GM13977 (cell line): ENCODE results near the gene PRIM2.
"Not testable (repeated sequence)": the region's sequence is repeated elsewhere in the genome, so short reads cannot be mapped to it uniquely, and the experiment has no call there.

Source experiments
- DNase-seq: peaks from one replicate; pipeline ENCODE4 v3.0.0; 2012; ENCODE audit warnings: low spot score
- CTCF ChIP-seq: IDR thresholded peaks from 2 replicates; pipeline ENCODE4 v1.5.1; 2012; ENCODE audit warnings: mild to moderate bottlenecking, control low read depth; ENCODE audit not compliant: insufficient read depth; ENCODE audit errors: extremely low read depth, missing control alignments
- in situ Hi-C: fragments of 300-500 bp; cut with MboI; formaldehyde crosslinking; loops from one replicate; pipeline ENCODE4 v1.12.0; 2022; ENCODE audit warnings: low sequenced_read_pairs, low pct_unique_long_range_greater_than_20kb, mixed read lengths, inconsistent platforms; ENCODE audit not compliant: unreplicated experiment

Gene PRIM2

GRCh38 chr6:57310817-57311157 is 6.6 kb upstream of the PRIM2 start:
- in situ Hi-C loops: loop anchor here (25.0 kb wide), 3 partner anchors 298 to 948 kb away; no protein-coding TSS in a partner anchor
- TF ChIP-seq CTCF: no peak
- no peak for DNase-seq

- not testable (repeated sequence) for DNase-seq
- in situ Hi-C loops: loop anchor here (25.0 kb wide), 3 partner anchors 299 to 949 kb away; no protein-coding TSS in a partner anchor
These were observed 6.0 kb upstream of the PRIM2 start for GRCh38 chr6:57311300-57312003.

- in situ Hi-C loops: loop anchor here (25.0 kb wide), 3 partner anchors 300 to 950 kb away; no protein-coding TSS in a partner anchor
- no peak for DNase-seq
- TF ChIP-seq CTCF: no peak
These were observed 5.5 kb upstream of the PRIM2 start for GRCh38 chr6:57312004-57312345.

- DNase-seq: no peak
- in situ Hi-C loops: loop anchor here (25.0 kb wide), 3 partner anchors 301 to 951 kb away; no protein-coding TSS in a partner anchor
- no peak for TF ChIP-seq CTCF
These were observed 4.4 kb upstream of the PRIM2 start for GRCh38 chr6:57313009-57313408.

- no peak for TF ChIP-seq CTCF
- DNase-seq: no peak
- in situ Hi-C loops: loop anchor here (25.0 kb wide), 3 partner anchors 302 to 952 kb away; no protein-coding TSS in a partner anchor
These were observed 3.5 kb upstream of the PRIM2 start for GRCh38 chr6:57313711-57314471.

- in situ Hi-C loops: loop anchor here (5.0 to 25.0 kb wide), 4 partner anchors 303 to 953 kb away; no protein-coding TSS in a partner anchor
- no peak for DNase-seq
- TF ChIP-seq CTCF: no peak
These were observed 2.3 kb upstream of the PRIM2 start for GRCh38 chr6:57315111-57315510.

GRCh38 chr6:57315851-57316250 is 1.6 kb upstream of the PRIM2 start:
- TF ChIP-seq CTCF: no peak
- in situ Hi-C loops: loop anchor here (5.0 to 25.0 kb wide), 4 partner anchors 304 to 954 kb away; no protein-coding TSS in a partner anchor
- DNase-seq: no peak
